GM23338 (cell line): Measurements from ENCODE around the gene TFDP1.

Experiments
- CREB1 ChIP-seq: fragments of 250-450 bp; sonication (Bioruptor Pico); IDR thresholded peaks from 2 replicates; pipeline ENCODE4 v1.5.0; 2020; ENCODE audit warnings: low read depth, mild to moderate bottlenecking, moderate library complexity
- EZH2 ChIP-seq: fragments of 200-600 bp; sonication (generic); IDR thresholded peaks from one replicate; pipeline ENCODE4 v1.8.0; 2017; ENCODE audit warnings: antibody characterized with exemption, mild to moderate bottlenecking, low read depth; ENCODE audit not compliant: unreplicated experiment
- POLR2AphosphoS5 ChIP-seq: IDR thresholded peaks from 2 replicates; pipeline ENCODE4 v1.6.1; 2016; ENCODE audit warnings: antibody characterized with exemption, low read depth
- REST ChIP-seq: IDR thresholded peaks from one replicate; pipeline ENCODE4 v1.6.1; 2018; ENCODE audit warnings: antibody characterized with exemption; ENCODE audit not compliant: unreplicated experiment
- STAT1 ChIP-seq: IDR thresholded peaks from one replicate; pipeline ENCODE4 v1.6.1; 2016; ENCODE audit warnings: antibody characterized with exemption; ENCODE audit not compliant: unreplicated experiment
- ZNF114 ChIP-seq: fragments of 250-450 bp; sonication (Bioruptor Pico); IDR thresholded peaks from 2 replicates; pipeline ENCODE4 v1.5.0; 2020; ENCODE audit warnings: mild to moderate bottlenecking, moderate library complexity
- TF ChIP-seq, protein P1 (sequence below), 2 experiments: fragments of 200-600 bp in 1 of 2; sonication (generic) in 1 of 2; conservative IDR thresholded peaks; 2 replicates each; pipeline versions ENCODE4 v1.5.1 to v1.6.1; 2016 to 2017; ENCODE audit warnings: antibody characterized with exemption in 2 of 2, low read depth in 2 of 2, mild to moderate bottlenecking in 2 of 2, moderate library complexity in 1 of 2
- TF ChIP-seq, protein P2 (sequence below): IDR thresholded peaks from 2 replicates; pipeline ENCODE4 v1.6.1; 2016; ENCODE audit warnings: antibody characterized with exemption

- TF ChIP-seq CREB1 = no peak
- TF ChIP-seq, protein P1, sequence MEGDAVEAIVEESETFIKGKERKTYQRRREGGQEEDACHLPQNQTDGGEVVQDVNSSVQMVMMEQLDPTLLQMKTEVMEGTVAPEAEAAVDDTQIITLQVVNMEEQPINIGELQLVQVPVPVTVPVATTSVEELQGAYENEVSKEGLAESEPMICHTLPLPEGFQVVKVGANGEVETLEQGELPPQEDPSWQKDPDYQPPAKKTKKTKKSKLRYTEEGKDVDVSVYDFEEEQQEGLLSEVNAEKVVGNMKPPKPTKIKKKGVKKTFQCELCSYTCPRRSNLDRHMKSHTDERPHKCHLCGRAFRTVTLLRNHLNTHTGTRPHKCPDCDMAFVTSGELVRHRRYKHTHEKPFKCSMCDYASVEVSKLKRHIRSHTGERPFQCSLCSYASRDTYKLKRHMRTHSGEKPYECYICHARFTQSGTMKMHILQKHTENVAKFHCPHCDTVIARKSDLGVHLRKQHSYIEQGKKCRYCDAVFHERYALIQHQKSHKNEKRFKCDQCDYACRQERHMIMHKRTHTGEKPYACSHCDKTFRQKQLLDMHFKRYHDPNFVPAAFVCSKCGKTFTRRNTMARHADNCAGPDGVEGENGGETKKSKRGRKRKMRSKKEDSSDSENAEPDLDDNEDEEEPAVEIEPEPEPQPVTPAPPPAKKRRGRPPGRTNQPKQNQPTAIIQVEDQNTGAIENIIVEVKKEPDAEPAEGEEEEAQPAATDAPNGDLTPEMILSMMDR (conservative IDR thresholded peaks at IDR 0.05; ENCODE audit: low read depth in 2 of 2) = no peak
- no peak for TF ChIP-seq POLR2AphosphoS5
- TF ChIP-seq ZNF114 (CRISPR knock-in tag) = no peak
- TF ChIP-seq, protein P2, sequence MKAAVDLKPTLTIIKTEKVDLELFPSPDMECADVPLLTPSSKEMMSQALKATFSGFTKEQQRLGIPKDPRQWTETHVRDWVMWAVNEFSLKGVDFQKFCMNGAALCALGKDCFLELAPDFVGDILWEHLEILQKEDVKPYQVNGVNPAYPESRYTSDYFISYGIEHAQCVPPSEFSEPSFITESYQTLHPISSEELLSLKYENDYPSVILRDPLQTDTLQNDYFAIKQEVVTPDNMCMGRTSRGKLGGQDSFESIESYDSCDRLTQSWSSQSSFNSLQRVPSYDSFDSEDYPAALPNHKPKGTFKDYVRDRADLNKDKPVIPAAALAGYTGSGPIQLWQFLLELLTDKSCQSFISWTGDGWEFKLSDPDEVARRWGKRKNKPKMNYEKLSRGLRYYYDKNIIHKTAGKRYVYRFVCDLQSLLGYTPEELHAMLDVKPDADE = no peak
- TF ChIP-seq EZH2 = no peak
- TF ChIP-seq REST = no peak
- TF ChIP-seq STAT1 = no peak
Measured at GRCh38 chr13:113635048-113635420, 50.5 kb downstream of the TFDP1 start.
